Psoas muscle (tissue), 8 donors: Measurements from ENCODE around the gene KCTD12. TPM values are rescaled to one million over a fixed set of nuclear protein-coding genes. Genes with fewer than 3 reads are reported as not detected.

ENCODE experiments used
- ATAC-seq, 4 donors: fragments of 200-7000 bp; cut with Tn5 transposase; one replicate each; pipeline ENCODE4 v1.9.1; 2020; ENCODE audit warnings: moderate library complexity in 3 of 4, mild to moderate bottlenecking in 2 of 4
- DNase-seq, 2 donors: peaks; one replicate each; pipeline ENCODE4 v3.0.0-alpha.2; 2020
- H3K27ac ChIP-seq: fragments of 200-600 bp; one replicate; pipeline ENCODE4 v1.8.0; 2022
- H3K27me3 ChIP-seq, 3 donors: fragments of 200-600 bp in 1 of 3; one replicate each; pipeline versions ENCODE4 v1.6.1 to v1.8.0; 2013 to 2022; ENCODE audit warnings: low read length in 2 of 3, mild to moderate bottlenecking in 2 of 3, moderate library complexity in 1 of 3; ENCODE audit not compliant: insufficient read depth in 3 of 3
- H3K36me3 ChIP-seq, 2 donors: fragments of 200-600 bp in 1 of 2; one replicate each; pipeline versions ENCODE4 v1.6.1 to v1.8.0; 2013 to 2022; ENCODE audit warnings: low read depth in 1 of 2, mild to moderate bottlenecking in 1 of 2, moderate library complexity in 1 of 2; ENCODE audit not compliant: insufficient read depth in 1 of 2
- H3K4me1 ChIP-seq: fragments of 200-600 bp; one replicate; pipeline ENCODE4 v1.8.0; 2022
- H3K4me3 ChIP-seq: fragments of 200-600 bp; one replicate; pipeline ENCODE4 v1.8.0; 2022; ENCODE audit warnings: mild to moderate bottlenecking
- H3K9me3 ChIP-seq: fragments of 200-600 bp; one replicate; pipeline ENCODE4 v1.8.0; 2022
- CTCF ChIP-seq: fragments of 200-600 bp; IDR thresholded peaks from one replicate; pipeline ENCODE4 v1.8.0; 2022; ENCODE audit warnings: antibody characterized with exemption
- WGBS, 3 donors: extraction: QIAGEN DNeasy Blood & Tissue Kit; methylation state at CpG; one replicate each; pipeline versions ENCODE4 v1.1.6 to v1.1.7; 2013; 5-methylcytosine and 5-hydroxymethylcytosine counted together
- intact Hi-C, 2 donors: fragments of 100-400 bp; cut with DNase I; formaldehyde crosslinking; loops; one replicate each; pipeline versions ENCODE4 v1.11.0 to v1.14.2; 2022
- polyA plus RNA-seq, 3 donors: library from polyadenylated mRNA; stranded (reverse); fragments of 200-250 nt; gene quantifications; one replicate each; pipeline ENCODE4 v1.2.3, GENCODE V29; 2013
- total RNA-seq, 4 donors: library from RNA; stranded (reverse); fragmentation: NEBNext Ultra II Directional in 2 of 4; extraction: Animal tissue kit (Norgen Biotek cat#: 25700) in 2 of 4; gene quantifications; one replicate each; pipeline versions ENCODE4 v1.2.1 to v1.2.4, GENCODE V29; 2021 to 2023
- donor health status: healthy with polysubstance abuse.
- donor health status: DM: no; HTN: no; CAD: no; lungs with moderate emphysema.
- donor health status: Bipolar disorder and iron deficiency.
- donor health status: healthy.
- donor health status: DM: yes; HTN: yes; CAD: no.
- donor health status: DM: no; HTN: no; CAD: no.
- donor health status: DM: no; HTN: no; CAD: no.
- donor health status: DM: yes; HTN: yes; CAD: no.

The KCTD12 gene
- total and polyA plus RNA-seq, 7 donors = 11.6 to 31.3 (median 22.4) TPM

- no peak overlapping the region for H3K4me3 ChIP-seq
- H3K36me3 ChIP-seq = no peaks in the 10 kb centered on the region
- DNase-seq (no peak), ATAC-seq (no peak)
- H3K9me3 ChIP-seq = no peaks in the 10 kb centered on the region
- no peaks in the 10 kb centered on the region for H3K27me3 ChIP-seq
- no peak for TF ChIP-seq CTCF
- peaks cover 13% of the 10 kb centered on the region for H3K4me1 ChIP-seq
- H3K27ac ChIP-seq = no peak overlapping the region
- WGBS, 3 donors = 85 to 89% (median 86%) methylated on average over 3 of the region's 3 CpGs
- intact Hi-C loops = no loop called here
These were observed 24.3 kb downstream of the KCTD12 start for GRCh38 chr13:76861859-76862258.

- WGBS, 3 donors = 94 to 96% (median 95%) methylated on average over 2 of the region's 2 CpGs
- DNase-seq (no peak), ATAC-seq (no peak)
- TF ChIP-seq CTCF = no peak
- intact Hi-C loops = no loop called here
- Histone ChIP-seq H3K36me3 (no peaks in the 10 kb centered on the region), H3K4me3 (no peak overlapping the region), H3K27ac (no peak overlapping the region), H3K4me1 (peaks cover 13% of the 10 kb centered on the region), H3K27me3 (no peaks in the 10 kb centered on the region), H3K9me3 (no peaks in the 10 kb centered on the region)
These were observed 25.5 kb downstream of the KCTD12 start for GRCh38 chr13:76860706-76861105.

- H3K36me3 ChIP-seq = no peaks in the 10 kb centered on the region
- no peaks in the 10 kb centered on the region for H3K4me1 ChIP-seq
- no peak for TF ChIP-seq CTCF
- ATAC-seq (no peak), DNase-seq (no peak)
- no peaks in the 10 kb centered on the region for H3K27me3 ChIP-seq
- intact Hi-C loops = no loop called here
- H3K4me3 ChIP-seq = no peak overlapping the region
- no peaks in the 10 kb centered on the region for H3K9me3 ChIP-seq
- no peak overlapping the region for H3K27ac ChIP-seq
- 80 to 97% (median 87%) methylated on average over 1 of the region's 1 CpG for WGBS, 3 donors
These were observed 31.3 kb downstream of the KCTD12 start for GRCh38 chr13:76854894-76855293.

- ATAC-seq (no peak), DNase-seq (no peak)
- no peaks in the 10 kb centered on the region for H3K36me3 ChIP-seq
- H3K4me3 ChIP-seq = no peak overlapping the region
- intact Hi-C loops = no loop called here
- no peaks in the 10 kb centered on the region for H3K9me3 ChIP-seq
- TF ChIP-seq CTCF = no peak
- H3K4me1 ChIP-seq = no peaks in the 10 kb centered on the region
- no peak overlapping the region for H3K27ac ChIP-seq
- no peaks in the 10 kb centered on the region for H3K27me3 ChIP-seq
- WGBS, 3 donors = 42 to 63% (median 50%) methylated on average over 4 of the region's 4 CpGs
These were observed 32.1 kb downstream of the KCTD12 start for GRCh38 chr13:76853921-76854608.

GRCh38 chr13:76853481-76853880, 32.7 kb downstream of the KCTD12 start:
- H3K4me3 ChIP-seq = no peak overlapping the region
- H3K27ac ChIP-seq = no peak overlapping the region
- ATAC-seq = no peak
- H3K9me3 ChIP-seq = no peaks in the 10 kb centered on the region
- H3K27me3 ChIP-seq = no peaks in the 10 kb centered on the region
- no peaks in the 10 kb centered on the region for H3K36me3 ChIP-seq
- DNase-seq = no peak
- no peak for TF ChIP-seq CTCF
- H3K4me1 ChIP-seq = peaks cover 4% of the 10 kb centered on the region
- 81 to 87% (median 83%) methylated on average over 1 of the region's 1 CpG for WGBS, 3 donors
- intact Hi-C loops = no loop called here
